ENCODE data around the gene HLTF.
A peak's percentile ranks its signal among the peaks of the same experiment; 100 is the strongest.

The HLTF gene

DNA sequence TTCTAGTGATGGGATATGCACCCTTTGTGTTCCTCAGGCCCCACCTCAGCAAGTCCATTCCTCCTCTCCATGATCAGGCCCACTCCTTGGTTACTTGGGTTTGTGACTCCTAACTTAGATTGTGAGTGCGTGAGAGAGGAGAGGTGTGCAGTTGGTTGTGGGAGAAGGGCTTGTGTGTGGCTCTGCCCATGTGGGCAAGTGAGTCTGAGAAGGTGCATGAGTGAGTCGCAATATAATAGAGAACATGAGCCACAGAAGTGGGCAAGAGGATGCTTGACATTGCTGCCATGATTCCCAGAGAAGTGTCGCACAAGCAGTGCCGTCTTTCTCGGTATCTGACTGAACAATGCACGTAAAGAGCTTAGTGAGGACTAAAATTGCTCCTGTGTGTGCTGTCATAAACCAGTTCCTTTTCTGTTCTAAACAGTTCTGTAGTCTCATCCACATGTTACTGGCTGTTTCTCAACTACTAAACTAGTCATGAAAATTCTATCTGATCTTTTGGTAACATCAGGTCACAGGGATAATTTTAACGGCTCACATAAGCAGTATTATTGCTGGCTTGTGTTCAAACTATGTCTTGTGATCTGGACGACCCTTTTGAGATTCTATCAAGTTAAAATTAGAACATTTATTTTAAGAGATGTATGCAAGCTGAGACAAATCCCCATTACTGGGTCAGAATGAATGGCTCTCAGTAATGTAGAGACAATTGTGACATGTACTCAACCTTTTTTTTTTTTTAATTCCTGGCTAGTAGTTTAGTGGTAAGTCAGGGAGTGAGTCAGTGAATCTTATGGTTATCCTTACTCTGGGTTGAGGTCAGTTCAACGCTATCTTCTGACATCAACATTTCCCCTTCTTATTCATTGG is 69.4 kb downstream of the HLTF start:
- H3K4me1 ChIP-seq (ENCODE audit: control insufficient read depth, insufficient read depth, low read length, poor library complexity, severe bottlenecking) = no peaks in the 10 kb centered on the region
- H3K27ac ChIP-seq (ENCODE audit: low read depth, low read length, severe bottlenecking) = no peak overlapping the region
- no peak overlapping the region for H3K4me3 ChIP-seq (ENCODE audit: extremely low read depth, insufficient read depth, low read length, poor library complexity, severe bottlenecking)
- H3K36me3 ChIP-seq (ENCODE audit: control insufficient read depth, insufficient read depth, low read length) = peaks cover 16% of the 10 kb centered on the region
- WGBS, 2 experiments (ENCODE audit: insufficient coverage in 2 of 2) = 91 to 100% methylated on average over 6 to 7 of the region's 9 CpGs
- no peaks in the 10 kb centered on the region for H3K9me3 ChIP-seq (ENCODE audit: control insufficient read depth, low read length)

GRCh38 chr3:149016242-149016641 is 70.1 kb downstream of the HLTF start:
- H3K36me3 ChIP-seq (ENCODE audit: control insufficient read depth, insufficient read depth, low read length) = peaks cover 21% of the 10 kb centered on the region
- no peak overlapping the region for H3K27ac ChIP-seq (ENCODE audit: low read depth, low read length, severe bottlenecking)
- H3K4me3 ChIP-seq (ENCODE audit: extremely low read depth, insufficient read depth, low read length, poor library complexity, severe bottlenecking) = no peak overlapping the region
- WGBS, 2 experiments (ENCODE audit: insufficient coverage in 2 of 2) = 86 to 100% methylated on average over 1 of the region's 2 CpGs
- no peaks in the 10 kb centered on the region for H3K9me3 ChIP-seq (ENCODE audit: control insufficient read depth, low read length)
- no peaks in the 10 kb centered on the region for H3K4me1 ChIP-seq (ENCODE audit: control insufficient read depth, insufficient read depth, low read length, poor library complexity, severe bottlenecking)

GRCh38 chr3:149015393-149015792 is 70.9 kb downstream of the HLTF start:
- Histone ChIP-seq H3K27ac (ENCODE audit: low read depth, low read length, severe bottlenecking) (no peak overlapping the region), H3K36me3 (ENCODE audit: control insufficient read depth, insufficient read depth, low read length) (peaks cover 23% of the 10 kb centered on the region), H3K4me1 (ENCODE audit: control insufficient read depth, insufficient read depth, low read length, poor library complexity, severe bottlenecking) (no peaks in the 10 kb centered on the region), H3K9me3 (ENCODE audit: control insufficient read depth, low read length) (no peaks in the 10 kb centered on the region), H3K4me3 (ENCODE audit: extremely low read depth, insufficient read depth, low read length, poor library complexity, severe bottlenecking) (no peak overlapping the region)
- WGBS, 2 experiments (ENCODE audit: insufficient coverage in 2 of 2) = 84 to 91% methylated on average over 3 of the region's 3 CpGs

DNA sequence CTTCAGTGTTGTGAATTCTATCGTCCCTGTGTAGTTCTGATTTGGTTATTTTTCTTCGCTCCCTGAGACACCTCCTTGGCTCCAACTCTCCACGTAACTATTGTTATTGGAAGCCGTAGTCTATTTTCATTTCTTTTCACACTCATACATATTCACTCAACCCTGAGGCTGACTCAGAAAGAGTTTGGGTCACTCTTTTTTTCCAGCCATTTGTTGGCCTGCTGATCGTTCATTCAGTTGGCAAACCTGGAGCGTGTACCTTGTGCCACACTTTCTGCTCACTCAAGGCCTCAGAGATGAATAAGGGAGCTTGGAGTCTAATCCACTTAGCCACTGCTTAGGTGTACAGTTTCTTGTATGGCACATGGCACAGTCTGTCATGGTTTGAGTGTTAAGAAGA is 72.6 kb downstream of the HLTF start:
- Histone ChIP-seq H3K4me3 (ENCODE audit: extremely low read depth, insufficient read depth, low read length, poor library complexity, severe bottlenecking) (no peak overlapping the region), H3K4me1 (ENCODE audit: control insufficient read depth, insufficient read depth, low read length, poor library complexity, severe bottlenecking) (peaks cover 7% of the 10 kb centered on the region), H3K9me3 (ENCODE audit: control insufficient read depth, low read length) (no peaks in the 10 kb centered on the region), H3K36me3 (ENCODE audit: control insufficient read depth, insufficient read depth, low read length) (peaks cover 28% of the 10 kb centered on the region), H3K27ac (ENCODE audit: low read depth, low read length, severe bottlenecking) (no peak overlapping the region)
- 93 to 96% methylated on average over 3 to 5 of the region's 6 CpGs for WGBS, 2 experiments (ENCODE audit: insufficient coverage in 2 of 2)

- Histone ChIP-seq H3K36me3 (ENCODE audit: control insufficient read depth, insufficient read depth, low read length) (peaks cover 40% of the 10 kb centered on the region), H3K4me3 (ENCODE audit: extremely low read depth, insufficient read depth, low read length, poor library complexity, severe bottlenecking) (no peak overlapping the region), H3K9me3 (ENCODE audit: control insufficient read depth, low read length) (no peaks in the 10 kb centered on the region), H3K4me1 (ENCODE audit: control insufficient read depth, insufficient read depth, low read length, poor library complexity, severe bottlenecking) (peaks cover 7% of the 10 kb centered on the region), H3K27ac (ENCODE audit: low read depth, low read length, severe bottlenecking) (no peak overlapping the region)
- WGBS, 2 experiments (ENCODE audit: insufficient coverage in 2 of 2) = 94 to 95% methylated on average over 4 to 5 of the region's 5 CpGs
These were observed 74.7 kb downstream of the HLTF start for GRCh38 chr3:149011676-149012075.

GRCh38 chr3:149010966-149011365 is 75.4 kb downstream of the HLTF start:
- H3K27ac ChIP-seq (ENCODE audit: low read depth, low read length, severe bottlenecking) = peak overlapping the region; percentile 67
- peaks cover 7% of the 10 kb centered on the region for H3K4me1 ChIP-seq (ENCODE audit: control insufficient read depth, insufficient read depth, low read length, poor library complexity, severe bottlenecking)
- H3K36me3 ChIP-seq (ENCODE audit: control insufficient read depth, insufficient read depth, low read length) = peaks cover 40% of the 10 kb centered on the region
- H3K4me3 ChIP-seq (ENCODE audit: extremely low read depth, insufficient read depth, low read length, poor library complexity, severe bottlenecking) = no peak overlapping the region
- no peaks in the 10 kb centered on the region for H3K9me3 ChIP-seq (ENCODE audit: control insufficient read depth, low read length)
- 100% methylated on average over 1 of the region's 2 CpGs for WGBS, 2 experiments (ENCODE audit: insufficient coverage in 2 of 2)

GRCh38 chr3:149010504-149010951 is 75.8 kb downstream of the HLTF start:
- H3K27ac ChIP-seq (ENCODE audit: low read depth, low read length, severe bottlenecking) = peak overlapping the region; percentile 67
- WGBS, 2 experiments (ENCODE audit: insufficient coverage in 2 of 2) = 90 to 95% methylated on average over 4 to 6 of the region's 6 CpGs
- no peak overlapping the region for H3K4me3 ChIP-seq (ENCODE audit: extremely low read depth, insufficient read depth, low read length, poor library complexity, severe bottlenecking)
- peaks cover 7% of the 10 kb centered on the region for H3K4me1 ChIP-seq (ENCODE audit: control insufficient read depth, insufficient read depth, low read length, poor library complexity, severe bottlenecking)
- peaks cover 40% of the 10 kb centered on the region for H3K36me3 ChIP-seq (ENCODE audit: control insufficient read depth, insufficient read depth, low read length)
- no peaks in the 10 kb centered on the region for H3K9me3 ChIP-seq (ENCODE audit: control insufficient read depth, low read length)

DNA sequence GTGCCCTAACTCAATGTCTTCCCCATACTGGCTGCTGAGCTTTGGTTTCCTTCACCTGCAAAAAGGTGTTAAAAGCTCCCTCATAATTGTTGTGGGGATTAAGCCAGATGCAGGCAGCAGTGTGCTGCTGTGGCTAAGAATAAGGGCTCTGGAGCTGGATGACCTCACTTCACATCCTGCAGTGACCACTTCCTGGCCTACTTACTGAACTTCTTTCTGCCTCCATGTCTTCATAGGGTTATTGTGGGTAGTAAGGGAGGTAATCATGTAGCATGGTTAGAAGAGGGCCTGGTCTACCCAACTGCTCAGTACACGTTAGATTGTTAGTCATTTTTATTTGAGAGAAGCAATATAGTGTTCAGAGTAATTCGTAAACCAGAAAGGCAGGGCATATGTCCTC is 76.6 kb downstream of the HLTF start:
- Histone ChIP-seq H3K4me1 (ENCODE audit: control insufficient read depth, insufficient read depth, low read length, poor library complexity, severe bottlenecking) (peaks cover 7% of the 10 kb centered on the region), H3K27ac (ENCODE audit: low read depth, low read length, severe bottlenecking) (no peak overlapping the region), H3K9me3 (ENCODE audit: control insufficient read depth, low read length) (no peaks in the 10 kb centered on the region), H3K36me3 (ENCODE audit: control insufficient read depth, insufficient read depth, low read length) (peaks cover 40% of the 10 kb centered on the region), H3K4me3 (ENCODE audit: extremely low read depth, insufficient read depth, low read length, poor library complexity, severe bottlenecking) (no peak overlapping the region)
- 88 to 100% methylated on average over 1 of the region's 2 CpGs for WGBS, 2 experiments (ENCODE audit: insufficient coverage in 2 of 2)

DNA sequence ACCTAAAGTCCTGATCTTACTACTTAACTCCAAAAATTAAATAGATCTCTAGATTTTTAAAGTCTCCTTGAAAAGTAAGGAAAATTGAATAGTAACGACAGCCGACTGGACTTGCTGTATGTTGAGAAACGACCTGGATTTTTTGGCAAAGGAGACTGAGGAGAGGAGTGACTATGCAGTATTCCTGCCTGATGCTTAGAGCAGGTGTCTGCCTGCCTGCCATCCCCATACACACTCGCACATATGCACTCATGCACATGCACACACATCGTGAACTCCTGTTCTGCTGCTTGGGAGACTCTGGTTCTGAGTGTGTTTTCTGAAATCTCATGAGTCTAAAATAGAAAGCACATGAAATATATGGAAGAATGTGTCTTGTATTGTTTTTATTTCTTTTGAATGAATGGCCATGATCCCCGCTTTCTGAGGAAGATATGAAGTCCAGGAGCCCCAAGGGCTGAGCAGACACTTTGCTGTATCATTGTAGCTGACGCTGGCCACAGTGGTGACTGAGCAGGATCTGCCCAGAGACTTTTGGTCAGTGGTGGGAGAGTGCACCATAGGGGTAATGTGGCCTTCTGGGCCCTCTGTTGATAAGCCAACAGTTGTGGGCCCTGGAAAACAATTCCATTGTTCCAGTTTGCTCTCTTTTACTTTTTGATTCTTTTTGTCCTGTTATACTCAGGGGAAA is 78.6 kb downstream of the HLTF start:
- WGBS, 2 experiments (ENCODE audit: insufficient coverage in 2 of 2) = 82 to 93% methylated on average over 5 to 6 of the region's 7 CpGs
- H3K36me3 ChIP-seq (ENCODE audit: control insufficient read depth, insufficient read depth, low read length) = peaks cover 34% of the 10 kb centered on the region
- peaks cover 7% of the 10 kb centered on the region for H3K4me1 ChIP-seq (ENCODE audit: control insufficient read depth, insufficient read depth, low read length, poor library complexity, severe bottlenecking)

GRCh38 chr3:149005416-149005815 is 80.9 kb downstream of the HLTF start:
- no peak overlapping the region for H3K4me3 ChIP-seq (ENCODE audit: extremely low read depth, insufficient read depth, low read length, poor library complexity, severe bottlenecking)

More for the DNA sequence above, 78.6 kb downstream of the HLTF start:
- H3K27ac ChIP-seq (ENCODE audit: low read depth, low read length, severe bottlenecking) = no peak overlapping the region
- H3K4me3 ChIP-seq (ENCODE audit: extremely low read depth, insufficient read depth, low read length, poor library complexity, severe bottlenecking) = no peak overlapping the region
- no peaks in the 10 kb centered on the region for H3K9me3 ChIP-seq (ENCODE audit: control insufficient read depth, low read length)

DNA sequence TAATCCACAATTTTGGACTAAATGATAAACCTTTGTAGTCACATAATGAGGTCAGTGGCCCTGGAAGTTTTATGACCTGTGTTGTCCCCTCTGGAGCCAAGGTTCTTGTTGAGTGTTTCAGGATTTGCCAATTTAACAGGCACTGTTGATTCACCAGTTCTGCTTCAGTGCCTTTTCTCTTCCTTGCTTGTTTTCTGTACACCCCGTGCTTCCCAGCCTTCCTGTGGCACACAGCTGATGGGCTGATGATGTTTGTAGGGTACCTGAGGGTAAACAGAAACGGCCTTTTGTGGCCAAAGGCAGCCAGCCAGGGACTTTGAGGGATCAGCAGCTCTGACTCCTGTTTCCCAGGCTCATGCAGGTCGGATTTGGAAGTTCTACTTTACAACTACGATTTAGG is 81.7 kb downstream of the HLTF start:
- H3K4me3 ChIP-seq (ENCODE audit: extremely low read depth, insufficient read depth, low read length, poor library complexity, severe bottlenecking) = no peak overlapping the region
- H3K4me1 ChIP-seq (ENCODE audit: control insufficient read depth, insufficient read depth, low read length, poor library complexity, severe bottlenecking) = peaks cover 1% of the 10 kb centered on the region
- peaks cover 16% of the 10 kb centered on the region for H3K36me3 ChIP-seq (ENCODE audit: control insufficient read depth, insufficient read depth, low read length)
- H3K9me3 ChIP-seq (ENCODE audit: control insufficient read depth, low read length) = no peaks in the 10 kb centered on the region
- 72 to 88% methylated on average over 2 to 4 of the region's 4 CpGs for WGBS, 2 experiments (ENCODE audit: insufficient coverage in 2 of 2)
- no peak overlapping the region for H3K27ac ChIP-seq (ENCODE audit: low read depth, low read length, severe bottlenecking)

More at GRCh38 chr3:149005416-149005815, 80.9 kb downstream of the HLTF start:
- Histone ChIP-seq H3K27ac (ENCODE audit: low read depth, low read length, severe bottlenecking) (no peak overlapping the region), H3K4me1 (ENCODE audit: control insufficient read depth, insufficient read depth, low read length, poor library complexity, severe bottlenecking) (peaks cover 7% of the 10 kb centered on the region), H3K36me3 (ENCODE audit: control insufficient read depth, insufficient read depth, low read length) (peaks cover 17% of the 10 kb centered on the region), H3K9me3 (ENCODE audit: control insufficient read depth, low read length) (no peaks in the 10 kb centered on the region)
- no CpG with 5 or more reads among the region's 1 CpG for WGBS, 2 experiments (ENCODE audit: insufficient coverage in 2 of 2)

All from mesodermal cell (in vitro differentiated cells).